ENCODE measurements around the gene CHMP2A.

The CHMP2A gene

DNA sequence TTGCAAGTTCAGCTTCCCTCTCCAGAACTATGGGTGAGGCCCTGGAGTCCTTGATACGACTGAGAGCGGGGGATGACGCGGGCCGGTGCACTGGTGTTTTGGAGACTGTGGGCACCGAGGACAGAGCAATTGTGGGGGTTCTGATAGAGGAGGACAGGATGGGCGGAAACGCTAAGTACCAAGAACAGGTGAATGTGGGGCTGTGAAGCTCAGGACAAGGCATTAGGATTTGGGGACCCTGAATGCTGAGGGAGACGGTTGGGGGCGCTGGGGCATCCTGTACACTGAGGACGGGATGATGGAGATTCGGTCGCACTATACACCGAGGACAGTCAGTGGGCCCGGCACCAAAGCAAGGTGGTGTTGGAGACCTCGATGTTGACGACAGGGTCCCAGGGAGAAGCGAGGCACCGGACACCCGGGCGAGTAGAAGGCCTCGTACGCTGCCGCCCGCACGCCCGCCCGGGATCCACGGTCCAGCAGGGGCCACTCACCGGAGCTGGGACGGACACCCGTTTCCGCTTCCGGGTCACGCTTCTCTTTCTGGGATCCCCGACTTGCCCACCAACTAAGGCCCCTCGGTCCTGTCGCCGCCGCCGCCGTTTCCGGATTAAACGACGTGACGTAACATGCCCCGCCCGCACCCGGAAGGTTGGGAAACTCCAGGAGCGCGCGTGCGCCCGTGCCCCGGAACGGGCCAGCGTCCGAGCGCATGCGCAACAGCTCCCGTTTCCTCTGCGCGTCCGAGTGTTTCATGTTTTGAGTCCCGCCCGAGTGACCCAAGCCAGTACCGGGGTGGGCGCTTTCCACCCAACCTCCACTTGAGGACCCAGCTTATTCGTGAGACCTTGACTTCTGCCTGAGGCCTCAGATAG is at the start of gene CHMP2A (continued):
- TF ChIP-seq ZNF266 (tag by site-specific recombination; IDR thresholded peaks at IDR 0.05; ENCODE audit: low read depth) (no peak), ZBTB20 (tag by site-specific recombination; IDR thresholded peaks at IDR 0.05) (peak; percentile 93), FEZF1 (tag by site-specific recombination; IDR thresholded peaks at IDR 0.05) (0 out of 2 replicates have a peak, but pooled peaks have one; percentile 12), REPIN1 (tag by site-specific recombination; IDR thresholded peaks at IDR 0.05; ENCODE audit: low read depth) (no peak), ZNF140 (tag by site-specific recombination; IDR thresholded peaks at IDR 0.05) (no peak), SALL2 (tag by site-specific recombination; IDR thresholded peaks at IDR 0.05; ENCODE audit: borderline replicate concordance) (no peak), OVOL3 (tag by site-specific recombination; IDR thresholded peaks at IDR 0.05) (peak; percentile 53), ZBTB17 (tag by site-specific recombination; IDR thresholded peaks at IDR 0.05) (peak; percentile 92), MZF1 (tag by site-specific recombination; IDR thresholded peaks at IDR 0.05; ENCODE audit: borderline replicate concordance) (no peak; the same call in 1 of the 2 replicates), ZBTB8A (tag by site-specific recombination; IDR thresholded peaks at IDR 0.05) (peak; percentile 56; the same call in 1 of the 2 replicates), ZNF2 (tag by site-specific recombination; IDR thresholded peaks at IDR 0.05) (no peak), ZNF335 (tag by site-specific recombination; conservative IDR thresholded peaks at IDR 0.05) (peak; percentile 80; the same call in 1 of the 2 replicates), ZNF341 (tag by site-specific recombination; IDR thresholded peaks at IDR 0.05; ENCODE audit: low read depth) (no peak), BCL11B (tag by site-specific recombination; IDR thresholded peaks at IDR 0.05; ENCODE audit: low read depth) (no peak)
- TF ChIP-seq, protein P1, sequence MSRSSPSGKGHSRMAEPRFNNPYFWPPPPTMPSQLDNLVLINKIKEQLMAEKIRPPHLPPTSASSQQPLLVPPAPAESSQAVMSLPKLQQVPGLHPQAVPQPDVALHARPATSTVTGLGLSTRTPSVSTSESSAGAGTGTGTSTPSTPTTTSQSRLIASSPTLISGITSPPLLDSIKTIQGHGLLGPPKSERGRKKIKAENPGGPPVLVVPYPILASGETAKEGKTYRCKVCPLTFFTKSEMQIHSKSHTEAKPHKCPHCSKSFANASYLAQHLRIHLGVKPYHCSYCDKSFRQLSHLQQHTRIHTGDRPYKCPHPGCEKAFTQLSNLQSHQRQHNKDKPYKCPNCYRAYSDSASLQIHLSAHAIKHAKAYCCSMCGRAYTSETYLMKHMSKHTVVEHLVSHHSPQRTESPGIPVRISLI (tag by site-specific recombination; IDR thresholded peaks at IDR 0.05) = no peak
- TF ChIP-seq, protein P2, sequence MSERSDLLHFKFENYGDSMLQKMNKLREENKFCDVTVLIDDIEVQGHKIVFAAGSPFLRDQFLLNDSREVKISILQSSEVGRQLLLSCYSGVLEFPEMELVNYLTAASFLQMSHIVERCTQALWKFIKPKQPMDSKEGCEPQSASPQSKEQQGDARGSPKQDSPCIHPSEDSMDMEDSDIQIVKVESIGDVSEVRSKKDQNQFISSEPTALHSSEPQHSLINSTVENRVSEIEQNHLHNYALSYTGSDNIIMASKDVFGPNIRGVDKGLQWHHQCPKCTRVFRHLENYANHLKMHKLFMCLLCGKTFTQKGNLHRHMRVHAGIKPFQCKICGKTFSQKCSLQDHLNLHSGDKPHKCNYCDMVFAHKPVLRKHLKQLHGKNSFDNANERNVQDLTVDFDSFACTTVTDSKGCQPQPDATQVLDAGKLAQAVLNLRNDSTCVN (tag by site-specific recombination; optimal IDR thresholded peaks at IDR 0.05) = peak; percentile 91
- TF ChIP-seq, protein P3, sequence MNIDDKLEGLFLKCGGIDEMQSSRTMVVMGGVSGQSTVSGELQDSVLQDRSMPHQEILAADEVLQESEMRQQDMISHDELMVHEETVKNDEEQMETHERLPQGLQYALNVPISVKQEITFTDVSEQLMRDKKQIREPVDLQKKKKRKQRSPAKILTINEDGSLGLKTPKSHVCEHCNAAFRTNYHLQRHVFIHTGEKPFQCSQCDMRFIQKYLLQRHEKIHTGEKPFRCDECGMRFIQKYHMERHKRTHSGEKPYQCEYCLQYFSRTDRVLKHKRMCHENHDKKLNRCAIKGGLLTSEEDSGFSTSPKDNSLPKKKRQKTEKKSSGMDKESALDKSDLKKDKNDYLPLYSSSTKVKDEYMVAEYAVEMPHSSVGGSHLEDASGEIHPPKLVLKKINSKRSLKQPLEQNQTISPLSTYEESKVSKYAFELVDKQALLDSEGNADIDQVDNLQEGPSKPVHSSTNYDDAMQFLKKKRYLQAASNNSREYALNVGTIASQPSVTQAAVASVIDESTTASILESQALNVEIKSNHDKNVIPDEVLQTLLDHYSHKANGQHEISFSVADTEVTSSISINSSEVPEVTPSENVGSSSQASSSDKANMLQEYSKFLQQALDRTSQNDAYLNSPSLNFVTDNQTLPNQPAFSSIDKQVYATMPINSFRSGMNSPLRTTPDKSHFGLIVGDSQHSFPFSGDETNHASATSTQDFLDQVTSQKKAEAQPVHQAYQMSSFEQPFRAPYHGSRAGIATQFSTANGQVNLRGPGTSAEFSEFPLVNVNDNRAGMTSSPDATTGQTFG (tag by site-specific recombination; IDR thresholded peaks at IDR 0.05; ENCODE audit: borderline replicate concordance) = no peak; the same call in 1 of the 2 replicates
- TF ChIP-seq, protein P4, sequence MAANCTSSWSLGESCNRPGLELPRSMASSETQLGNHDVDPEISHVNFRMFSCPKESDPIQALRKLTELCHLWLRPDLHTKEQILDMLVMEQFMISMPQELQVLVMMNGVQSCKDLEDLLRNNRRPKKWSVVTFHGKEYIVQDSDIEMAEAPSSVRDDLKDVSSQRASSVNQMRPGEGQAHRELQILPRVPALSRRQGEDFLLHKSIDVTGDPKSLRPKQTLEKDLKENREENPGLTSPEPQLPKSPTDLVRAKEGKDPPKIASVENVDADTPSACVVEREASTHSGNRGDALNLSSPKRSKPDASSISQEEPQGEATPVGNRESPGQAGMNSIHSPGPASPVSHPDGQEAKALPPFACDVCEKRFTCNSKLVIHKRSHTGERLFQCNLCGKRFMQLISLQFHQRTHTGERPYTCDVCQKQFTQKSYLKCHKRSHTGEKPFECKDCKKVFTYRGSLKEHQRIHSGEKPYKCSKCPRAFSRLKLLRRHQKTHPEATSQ (tag by site-specific recombination; IDR thresholded peaks at IDR 0.05) = 0 out of 2 replicates have a peak, but pooled peaks have one; percentile 10
- TF ChIP-seq, protein P5, sequence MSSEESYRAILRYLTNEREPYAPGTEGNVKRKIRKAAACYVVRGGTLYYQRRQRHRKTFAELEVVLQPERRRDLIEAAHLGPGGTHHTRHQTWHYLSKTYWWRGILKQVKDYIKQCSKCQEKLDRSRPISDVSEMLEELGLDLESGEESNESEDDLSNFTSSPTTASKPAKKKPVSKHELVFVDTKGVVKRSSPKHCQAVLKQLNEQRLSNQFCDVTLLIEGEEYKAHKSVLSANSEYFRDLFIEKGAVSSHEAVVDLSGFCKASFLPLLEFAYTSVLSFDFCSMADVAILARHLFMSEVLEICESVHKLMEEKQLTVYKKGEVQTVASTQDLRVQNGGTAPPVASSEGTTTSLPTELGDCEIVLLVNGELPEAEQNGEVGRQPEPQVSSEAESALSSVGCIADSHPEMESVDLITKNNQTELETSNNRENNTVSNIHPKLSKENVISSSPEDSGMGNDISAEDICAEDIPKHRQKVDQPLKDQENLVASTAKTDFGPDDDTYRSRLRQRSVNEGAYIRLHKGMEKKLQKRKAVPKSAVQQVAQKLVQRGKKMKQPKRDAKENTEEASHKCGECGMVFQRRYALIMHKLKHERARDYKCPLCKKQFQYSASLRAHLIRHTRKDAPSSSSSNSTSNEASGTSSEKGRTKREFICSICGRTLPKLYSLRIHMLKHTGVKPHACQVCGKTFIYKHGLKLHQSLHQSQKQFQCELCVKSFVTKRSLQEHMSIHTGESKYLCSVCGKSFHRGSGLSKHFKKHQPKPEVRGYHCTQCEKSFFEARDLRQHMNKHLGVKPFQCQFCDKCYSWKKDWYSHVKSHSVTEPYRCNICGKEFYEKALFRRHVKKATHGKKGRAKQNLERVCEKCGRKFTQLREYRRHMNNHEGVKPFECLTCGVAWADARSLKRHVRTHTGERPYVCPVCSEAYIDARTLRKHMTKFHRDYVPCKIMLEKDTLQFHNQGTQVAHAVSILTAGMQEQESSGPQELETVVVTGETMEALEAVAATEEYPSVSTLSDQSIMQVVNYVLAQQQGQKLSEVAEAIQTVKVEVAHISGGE (tag by site-specific recombination; conservative IDR thresholded peaks at IDR 0.05; ENCODE audit: low read depth) = peak; percentile 98
- TF ChIP-seq, protein P6, sequence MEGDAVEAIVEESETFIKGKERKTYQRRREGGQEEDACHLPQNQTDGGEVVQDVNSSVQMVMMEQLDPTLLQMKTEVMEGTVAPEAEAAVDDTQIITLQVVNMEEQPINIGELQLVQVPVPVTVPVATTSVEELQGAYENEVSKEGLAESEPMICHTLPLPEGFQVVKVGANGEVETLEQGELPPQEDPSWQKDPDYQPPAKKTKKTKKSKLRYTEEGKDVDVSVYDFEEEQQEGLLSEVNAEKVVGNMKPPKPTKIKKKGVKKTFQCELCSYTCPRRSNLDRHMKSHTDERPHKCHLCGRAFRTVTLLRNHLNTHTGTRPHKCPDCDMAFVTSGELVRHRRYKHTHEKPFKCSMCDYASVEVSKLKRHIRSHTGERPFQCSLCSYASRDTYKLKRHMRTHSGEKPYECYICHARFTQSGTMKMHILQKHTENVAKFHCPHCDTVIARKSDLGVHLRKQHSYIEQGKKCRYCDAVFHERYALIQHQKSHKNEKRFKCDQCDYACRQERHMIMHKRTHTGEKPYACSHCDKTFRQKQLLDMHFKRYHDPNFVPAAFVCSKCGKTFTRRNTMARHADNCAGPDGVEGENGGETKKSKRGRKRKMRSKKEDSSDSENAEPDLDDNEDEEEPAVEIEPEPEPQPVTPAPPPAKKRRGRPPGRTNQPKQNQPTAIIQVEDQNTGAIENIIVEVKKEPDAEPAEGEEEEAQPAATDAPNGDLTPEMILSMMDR (tag by site-specific recombination; IDR thresholded peaks at IDR 0.05) = peak; percentile 82
- TF ChIP-seq, protein P7, sequence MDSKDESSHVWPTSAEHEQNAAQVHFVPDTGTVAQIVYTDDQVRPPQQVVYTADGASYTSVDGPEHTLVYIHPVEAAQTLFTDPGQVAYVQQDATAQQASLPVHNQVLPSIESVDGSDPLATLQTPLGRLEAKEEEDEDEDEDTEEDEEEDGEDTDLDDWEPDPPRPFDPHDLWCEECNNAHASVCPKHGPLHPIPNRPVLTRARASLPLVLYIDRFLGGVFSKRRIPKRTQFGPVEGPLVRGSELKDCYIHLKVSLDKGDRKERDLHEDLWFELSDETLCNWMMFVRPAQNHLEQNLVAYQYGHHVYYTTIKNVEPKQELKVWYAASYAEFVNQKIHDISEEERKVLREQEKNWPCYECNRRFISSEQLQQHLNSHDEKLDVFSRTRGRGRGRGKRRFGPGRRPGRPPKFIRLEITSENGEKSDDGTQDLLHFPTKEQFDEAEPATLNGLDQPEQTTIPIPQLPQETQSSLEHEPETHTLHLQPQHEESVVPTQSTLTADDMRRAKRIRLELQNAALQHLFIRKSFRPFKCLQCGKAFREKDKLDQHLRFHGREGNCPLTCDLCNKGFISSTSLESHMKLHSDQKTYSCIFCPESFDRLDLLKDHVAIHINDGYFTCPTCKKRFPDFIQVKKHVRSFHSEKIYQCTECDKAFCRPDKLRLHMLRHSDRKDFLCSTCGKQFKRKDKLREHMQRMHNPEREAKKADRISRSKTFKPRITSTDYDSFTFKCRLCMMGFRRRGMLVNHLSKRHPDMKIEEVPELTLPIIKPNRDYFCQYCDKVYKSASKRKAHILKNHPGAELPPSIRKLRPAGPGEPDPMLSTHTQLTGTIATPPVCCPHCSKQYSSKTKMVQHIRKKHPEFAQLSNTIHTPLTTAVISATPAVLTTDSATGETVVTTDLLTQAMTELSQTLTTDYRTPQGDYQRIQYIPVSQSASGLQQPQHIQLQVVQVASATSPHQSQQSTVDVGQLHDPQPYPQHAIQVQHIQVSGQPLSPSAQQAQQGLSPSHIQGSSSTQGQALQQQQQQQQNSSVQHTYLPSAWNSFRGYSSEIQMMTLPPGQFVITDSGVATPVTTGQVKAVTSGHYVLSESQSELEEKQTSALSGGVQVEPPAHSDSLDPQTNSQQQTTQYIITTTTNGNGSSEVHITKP (tag by site-specific recombination; IDR thresholded peaks at IDR 0.05) = peak; percentile 34; the same call in 1 of the 2 replicates
